Mesenchymal stem cell (in vitro differentiated cells and primary cell): Measurements from ENCODE around the gene CHD3.
A peak's percentile ranks its signal among the peaks of the same experiment; 100 is the strongest.

Source experiments
- DNase-seq: peaks from one replicate; pipeline ENCODE4 v3.0.0-alpha.2; 2013
- H2AFZ ChIP-seq: one replicate; pipeline ENCODE4 v1.6.1; 2013; ENCODE audit warnings: low read depth, mild to moderate bottlenecking, control low read depth, inconsistent platforms, low read length, moderate library complexity
- H2AK5ac ChIP-seq: 2 replicates; pipeline ENCODE4 v1.6.1; 2013; ENCODE audit warnings: low read length, moderate library complexity, mild to moderate bottlenecking, inconsistent platforms; ENCODE audit not compliant: severe bottlenecking
- H2BK120ac ChIP-seq: one replicate; pipeline ENCODE4 v1.6.1; 2013; ENCODE audit warnings: low read depth, mild to moderate bottlenecking, inconsistent platforms, low read length, moderate library complexity
- H2BK12ac ChIP-seq, 2 experiments: one replicate each; pipeline ENCODE4 v1.6.1; 2013; ENCODE audit warnings: inconsistent platforms in 2 of 2, low read length in 2 of 2, mild to moderate bottlenecking in 2 of 2, moderate library complexity in 2 of 2, control low read depth in 1 of 2
- H2BK15ac ChIP-seq: one replicate; pipeline ENCODE4 v1.6.1; 2013; ENCODE audit warnings: mild to moderate bottlenecking, low read depth, inconsistent platforms; ENCODE audit not compliant: poor library complexity, severe bottlenecking
- H2BK5ac ChIP-seq: 2 replicates; pipeline ENCODE4 v1.6.1; 2013; ENCODE audit warnings: low read depth, mild to moderate bottlenecking, low read length, control low read depth, inconsistent platforms; ENCODE audit not compliant: poor library complexity, severe bottlenecking
- H3K14ac ChIP-seq, 2 experiments: one replicate each; pipeline ENCODE4 v1.6.1; 2013; ENCODE audit warnings: inconsistent platforms in 2 of 2, low read length in 2 of 2, control low read depth in 1 of 2, mild to moderate bottlenecking in 1 of 2, moderate library complexity in 1 of 2
- H3K18ac ChIP-seq, 2 experiments: one replicate each; pipeline ENCODE4 v1.6.1; 2013; ENCODE audit warnings: inconsistent platforms in 2 of 2, low read length in 2 of 2, control low read depth in 1 of 2, low read depth in 1 of 2, mild to moderate bottlenecking in 1 of 2
- H3K23ac ChIP-seq, 2 experiments: one replicate each; pipeline ENCODE4 v1.6.1; 2013; ENCODE audit warnings: inconsistent platforms in 2 of 2, low read length in 2 of 2, mild to moderate bottlenecking in 2 of 2, moderate library complexity in 2 of 2, control low read depth in 1 of 2
- H3K27ac ChIP-seq: 2 replicates; pipeline ENCODE4 v1.5.1; 2013; ENCODE audit warnings: mild to moderate bottlenecking, moderate library complexity, low read length, control low read depth, inconsistent platforms; ENCODE audit not compliant: poor library complexity, severe bottlenecking
- H3K27me3 ChIP-seq, 2 experiments: 2 replicates each; pipeline versions ENCODE4 v1.6.1 to v1.7.0; 2013; ENCODE audit warnings: low read length in 2 of 2, mild to moderate bottlenecking in 2 of 2, moderate library complexity in 2 of 2, control low read depth in 1 of 2, inconsistent platforms in 1 of 2; ENCODE audit not compliant: control insufficient read depth in 1 of 2, insufficient read depth in 1 of 2
- H3K36me3 ChIP-seq, 2 experiments: 2 replicates each; pipeline versions ENCODE4 v1.6.1 to v1.7.0; 2013; ENCODE audit warnings: low read length in 2 of 2, control low read depth in 1 of 2, inconsistent platforms in 1 of 2, low read depth in 1 of 2, mild to moderate bottlenecking in 1 of 2; ENCODE audit not compliant: insufficient read depth in 2 of 2, control insufficient read depth in 1 of 2
- H3K4ac ChIP-seq, 2 experiments: one replicate each; pipeline ENCODE4 v1.6.1; 2013; ENCODE audit warnings: inconsistent platforms in 2 of 2, low read length in 2 of 2, mild to moderate bottlenecking in 2 of 2, moderate library complexity in 2 of 2, control low read depth in 1 of 2, low read depth in 1 of 2
- H3K4me1 ChIP-seq: 2 replicates; pipeline ENCODE4 v1.6.1; 2013; ENCODE audit warnings: low read depth, low read length, control low read depth; ENCODE audit not compliant: control insufficient read depth, insufficient read depth
- H3K4me2 ChIP-seq: 2 replicates; pipeline ENCODE4 v1.6.1; 2013; ENCODE audit warnings: low read length, mild to moderate bottlenecking, inconsistent platforms; ENCODE audit not compliant: poor library complexity, severe bottlenecking
- H3K4me3 ChIP-seq, 2 experiments: 2 replicates each; pipeline versions ENCODE4 v1.5.1 to v1.7.0; 2013; ENCODE audit warnings: low read length in 2 of 2, mild to moderate bottlenecking in 2 of 2, control low read depth in 1 of 2, low read depth in 1 of 2; ENCODE audit not compliant: insufficient read depth in 1 of 2
- H3K79me1 ChIP-seq: replicated peaks from 2 replicates; pipeline ENCODE4 v1.6.1; 2013; ENCODE audit warnings: mild to moderate bottlenecking, control low read depth, low read length, inconsistent platforms; ENCODE audit not compliant: poor library complexity, severe bottlenecking
- H3K9ac ChIP-seq: 2 replicates; pipeline ENCODE4 v1.7.0; 2013; ENCODE audit warnings: mild to moderate bottlenecking, low read length, moderate library complexity
- H3K9me3 ChIP-seq: 2 replicates; pipeline ENCODE4 v1.7.0; 2013; ENCODE audit warnings: mild to moderate bottlenecking, low read length; ENCODE audit not compliant: control insufficient read depth
- H4K8ac ChIP-seq: one replicate; pipeline ENCODE4 v1.6.1; 2013; ENCODE audit warnings: inconsistent platforms, mild to moderate bottlenecking, low read length, moderate library complexity
- H4K91ac ChIP-seq: one replicate; pipeline ENCODE4 v1.6.1; 2013; ENCODE audit warnings: mild to moderate bottlenecking, low read length, inconsistent platforms
- WGBS: methylation state at CpG from one replicate; pipeline ENCODE4 v1.1.7; 2013; ENCODE audit warnings: mixed read lengths; 5-methylcytosine and 5-hydroxymethylcytosine counted together

CHD3 gene

DNA sequence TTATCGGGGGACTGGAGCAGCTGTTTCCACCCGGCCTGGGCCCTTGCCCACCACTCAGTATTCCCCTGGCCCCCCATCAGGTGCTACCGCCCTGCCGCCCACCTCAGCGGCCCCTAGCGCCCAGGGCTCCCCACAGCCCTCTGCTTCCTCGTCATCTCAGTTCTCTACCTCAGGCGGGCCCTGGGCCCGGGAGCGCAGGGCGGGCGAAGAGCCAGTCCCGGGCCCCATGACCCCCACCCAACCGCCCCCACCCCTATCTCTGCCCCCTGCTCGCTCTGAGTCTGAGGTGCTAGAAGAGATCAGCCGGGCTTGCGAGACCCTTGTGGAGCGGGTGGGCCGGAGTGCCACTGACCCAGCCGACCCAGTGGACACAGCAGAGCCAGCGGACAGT, 39.9 kb upstream of the CHD3 start:
- no peak overlapping the region for H3K27ac ChIP-seq
- no peak overlapping the region for H3K23ac ChIP-seq
- no peak overlapping the region for H3K18ac ChIP-seq
- H2BK15ac ChIP-seq, result no peak overlapping the region
- H2AFZ ChIP-seq, result no peak overlapping the region
- no peak overlapping the region for H3K4me2 ChIP-seq
- no peaks in the 10 kb centered on the region for H3K9me3 ChIP-seq
- H3K9ac ChIP-seq, result no peak overlapping the region
- H3K4ac ChIP-seq, result no peak overlapping the region
- H2BK5ac ChIP-seq, result no peak overlapping the region
- peak overlapping the region; percentile 28 for H4K91ac ChIP-seq
- H2BK12ac ChIP-seq, result no peak overlapping the region
- H3K4me1 ChIP-seq, result peaks cover 17% of the 10 kb centered on the region
- WGBS, result 97% methylated on average over 21 of the region's 21 CpGs
- no peak overlapping the region for H4K8ac ChIP-seq
- H3K36me3 ChIP-seq, result peaks cover 56 to 87% of the 10 kb centered on the region in 2 experiments
- no peak for DNase-seq
- no peak overlapping the region for H3K14ac ChIP-seq
- H3K4me3 ChIP-seq, result no peak overlapping the region
- H3K79me1 ChIP-seq, result peaks cover 46% of the 10 kb centered on the region
- H2BK120ac ChIP-seq, result no peak overlapping the region
- no peak overlapping the region for H2AK5ac ChIP-seq
- H3K27me3 ChIP-seq, result no peaks in the 10 kb centered on the region

DNA sequence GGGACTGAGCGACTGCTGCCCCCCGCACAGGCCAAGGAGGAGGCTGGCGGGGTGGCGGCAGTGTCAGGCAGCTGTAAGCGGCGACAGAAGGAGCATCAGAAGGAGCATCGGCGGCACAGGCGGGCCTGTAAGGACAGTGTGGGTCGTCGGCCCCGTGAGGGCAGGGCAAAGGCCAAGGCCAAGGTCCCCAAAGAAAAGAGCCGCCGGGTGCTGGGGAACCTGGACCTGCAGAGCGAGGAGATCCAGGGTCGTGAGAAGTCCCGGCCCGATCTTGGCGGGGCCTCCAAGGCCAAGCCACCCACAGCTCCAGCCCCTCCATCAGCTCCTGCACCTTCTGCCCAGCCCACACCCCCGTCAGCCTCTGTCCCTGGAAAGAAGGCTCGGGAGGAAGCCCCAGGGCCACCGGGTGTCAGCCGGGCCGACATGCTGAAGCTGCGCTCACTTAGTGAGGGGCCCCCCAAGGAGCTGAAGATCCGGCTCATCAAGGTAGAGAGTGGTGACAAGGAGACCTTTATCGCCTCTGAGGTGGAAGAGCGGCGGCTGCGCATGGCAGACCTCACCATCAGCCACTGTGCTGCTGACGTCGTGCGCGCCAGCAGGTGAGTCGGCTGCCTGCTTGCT, 39.3 kb upstream of the CHD3 start:
- H4K8ac ChIP-seq, result no peak overlapping the region
- peaks cover 19% of the 10 kb centered on the region for H3K4me1 ChIP-seq
- H2BK12ac ChIP-seq, result no peak overlapping the region
- no peaks in the 10 kb centered on the region for H3K27me3 ChIP-seq
- no peak overlapping the region for H3K27ac ChIP-seq
- H2BK15ac ChIP-seq, result no peak overlapping the region
- H3K9ac ChIP-seq, result no peak overlapping the region
- peaks cover 46% of the 10 kb centered on the region for H3K79me1 ChIP-seq
- no peak overlapping the region for H2AFZ ChIP-seq
- H3K14ac ChIP-seq, result no peak overlapping the region
- no peak overlapping the region for H2BK120ac ChIP-seq
- DNase-seq, result no peak
- WGBS, result 92% methylated on average over 33 of the region's 35 CpGs
- no peaks in the 10 kb centered on the region for H3K9me3 ChIP-seq
- H3K4me3 ChIP-seq, result no peak overlapping the region
- H3K36me3 ChIP-seq, result peaks cover 56 to 87% of the 10 kb centered on the region in 2 experiments
- no peak overlapping the region for H3K23ac ChIP-seq
- H2BK5ac ChIP-seq, result no peak overlapping the region
- no peak overlapping the region for H3K18ac ChIP-seq
- no peak overlapping the region for H3K4ac ChIP-seq
- peak overlapping the region; percentile 28 for H4K91ac ChIP-seq
- no peak overlapping the region for H3K4me2 ChIP-seq
- H2AK5ac ChIP-seq, result no peak overlapping the region

DNA sequence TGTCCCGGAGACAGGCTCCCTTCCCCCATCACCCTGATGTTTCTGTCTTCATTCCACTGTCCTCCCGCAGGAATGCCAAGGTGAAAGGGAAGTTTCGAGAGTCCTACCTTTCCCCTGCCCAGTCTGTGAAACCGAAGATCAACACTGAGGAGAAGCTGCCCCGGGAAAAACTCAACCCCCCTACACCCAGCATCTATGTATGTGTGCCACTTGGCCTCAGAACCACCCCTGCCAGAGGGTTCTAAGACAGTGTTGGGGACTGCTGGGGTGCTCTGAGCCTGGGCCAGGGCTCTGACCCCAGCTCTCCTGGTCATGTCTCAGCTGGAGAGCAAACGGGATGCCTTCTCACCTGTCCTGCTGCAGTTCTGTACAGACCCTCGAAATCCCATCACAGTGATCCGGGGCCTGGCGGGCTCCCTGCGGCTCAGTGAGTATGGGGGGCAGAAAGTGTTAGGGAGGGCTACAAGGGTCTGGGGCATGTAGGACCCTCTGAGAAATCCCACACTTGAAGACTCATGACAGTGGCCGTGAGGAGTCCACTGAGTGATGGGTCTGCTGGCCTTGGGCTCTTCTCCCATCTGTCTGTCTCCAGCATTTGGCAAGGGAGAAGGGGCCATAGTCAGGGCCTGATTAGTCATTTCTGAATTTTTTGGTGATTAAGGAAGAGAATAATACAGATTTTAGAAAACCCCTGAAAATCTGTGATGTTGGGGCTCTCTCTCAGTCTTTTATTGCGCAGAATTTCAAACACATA, 38.7 kb upstream of the CHD3 start:
- Histone ChIP-seq H2BK12ac (no peak overlapping the region), H2BK15ac (no peak overlapping the region), H2AK5ac (no peak overlapping the region), H3K27me3 (no peaks in the 10 kb centered on the region), H4K91ac (no peak overlapping the region), H3K27ac (no peak overlapping the region), H3K18ac (no peak overlapping the region), H3K4me1 (peaks cover 24% of the 10 kb centered on the region), H2BK120ac (no peak overlapping the region), H3K14ac (no peak overlapping the region), H2AFZ (no peak overlapping the region), H2BK5ac (no peak overlapping the region), H3K4me3 (no peak overlapping the region), H3K9ac (no peak overlapping the region), H3K23ac (no peak overlapping the region), H4K8ac (no peak overlapping the region), H3K79me1 (peaks cover 46% of the 10 kb centered on the region), H3K4me2 (no peak overlapping the region), H3K36me3 (peaks cover 56 to 86% of the 10 kb centered on the region in 2 experiments), H3K4ac (no peak overlapping the region), H3K9me3 (no peaks in the 10 kb centered on the region)
- WGBS, result 95% methylated on average over 12 of the region's 12 CpGs
- no peak for DNase-seq

DNA sequence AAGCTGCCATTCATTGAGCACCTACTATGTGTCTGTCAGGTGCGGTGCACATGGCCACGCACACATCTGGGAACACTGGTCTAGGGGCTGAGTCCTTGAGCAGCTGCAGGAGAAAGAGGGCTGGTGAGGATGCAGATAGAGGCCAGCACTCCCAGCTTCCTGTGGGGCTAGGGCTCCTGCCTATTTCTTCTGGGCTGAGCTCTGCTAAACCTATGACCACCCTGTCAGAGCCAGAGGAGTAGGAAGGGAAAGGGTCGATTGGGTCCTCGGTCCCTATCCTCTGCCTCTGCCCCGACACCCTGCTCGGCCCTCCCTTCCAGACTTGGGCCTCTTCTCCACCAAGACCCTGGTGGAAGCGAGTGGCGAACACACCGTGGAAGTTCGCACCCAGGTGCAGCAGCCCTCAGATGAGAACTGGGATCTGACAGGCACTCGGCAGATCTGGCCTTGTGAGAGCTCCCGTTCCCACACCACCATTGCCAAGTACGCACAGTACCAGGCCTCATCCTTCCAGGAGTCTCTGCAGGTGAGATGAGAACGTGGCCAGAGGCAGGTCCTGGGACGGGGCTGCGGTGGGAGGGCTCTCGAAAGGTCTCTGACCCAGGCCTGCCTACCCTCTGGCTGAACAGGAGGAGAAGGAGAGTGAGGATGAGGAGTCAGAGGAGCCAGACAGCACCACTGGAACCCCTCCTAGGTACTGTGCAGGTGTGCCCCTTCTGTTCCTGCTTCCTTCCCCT, 37.7 kb upstream of the CHD3 start:
- Histone ChIP-seq H4K8ac (no peak overlapping the region), H3K4me2 (no peak overlapping the region), H2AK5ac (no peak overlapping the region), H3K4ac (no peak overlapping the region), H3K23ac (no peak overlapping the region), H3K14ac (no peak overlapping the region), H3K18ac (no peak overlapping the region), H3K9ac (no peak overlapping the region), H2BK12ac (no peak overlapping the region), H2BK120ac (no peak overlapping the region), H2BK5ac (no peak overlapping the region), H3K27ac (no peak overlapping the region), H3K9me3 (no peaks in the 10 kb centered on the region), H3K4me1 (peaks cover 26% of the 10 kb centered on the region), H2BK15ac (no peak overlapping the region), H3K27me3 (no peaks in the 10 kb centered on the region), H3K4me3 (no peak overlapping the region), H4K91ac (no peak overlapping the region), H3K36me3 (peaks cover 53 to 83% of the 10 kb centered on the region in 2 experiments), H3K79me1 (peaks cover 47% of the 10 kb centered on the region), H2AFZ (no peak overlapping the region)
- WGBS, result 91% methylated on average over 15 of the region's 17 CpGs
- DNase-seq, result no peak
